Mesendoderm (in vitro differentiated cells): ENCODE measurements around the gene DLG2.

Experiments used
- DNase-seq: peaks from one replicate; pipeline ENCODE4 v3.0.0; 2013
- H2AK5ac ChIP-seq: 2 replicates; pipeline ENCODE4 v1.6.1; 2013; ENCODE audit warnings: low read length, inconsistent platforms
- H2BK120ac ChIP-seq: 2 replicates; pipeline ENCODE4 v1.6.1; 2013; ENCODE audit warnings: low read depth, mild to moderate bottlenecking, low read length, moderate library complexity, mixed read lengths
- H2BK15ac ChIP-seq: replicated peaks from 2 replicates; pipeline ENCODE4 v1.6.1; 2013; ENCODE audit warnings: low read depth, mild to moderate bottlenecking, moderate library complexity
- H2BK5ac ChIP-seq: 2 replicates; pipeline ENCODE4 v1.6.1; 2013; ENCODE audit warnings: low read length, inconsistent platforms
- H3K18ac ChIP-seq: 2 replicates; pipeline ENCODE4 v1.6.1; 2013; ENCODE audit warnings: mild to moderate bottlenecking, low read length, mixed read lengths
- H3K23ac ChIP-seq: one replicate; pipeline ENCODE4 v1.6.1; 2013; ENCODE audit warnings: low read length
- H3K27ac ChIP-seq: 2 replicates; pipeline ENCODE4 v1.5.1; 2013; ENCODE audit warnings: low read depth, mild to moderate bottlenecking, inconsistent platforms, low read length, moderate library complexity
- H3K27me3 ChIP-seq: 2 replicates; pipeline ENCODE4 v1.6.1; 2013; ENCODE audit warnings: low read length, control low read depth, mild to moderate bottlenecking, inconsistent platforms; ENCODE audit not compliant: insufficient read depth, poor library complexity
- H3K36me3 ChIP-seq: 2 replicates; pipeline ENCODE4 v1.6.1; 2013; ENCODE audit warnings: low read length, inconsistent platforms; ENCODE audit not compliant: control insufficient read depth, insufficient read depth
- H3K4ac ChIP-seq: one replicate; pipeline ENCODE4 v1.6.1; 2013; ENCODE audit warnings: low read depth, mild to moderate bottlenecking, low read length, moderate library complexity
- H3K4me1 ChIP-seq: 2 replicates; pipeline ENCODE4 v1.6.1; 2013; ENCODE audit warnings: low read depth, low read length, inconsistent platforms; ENCODE audit not compliant: control insufficient read depth
- H3K4me2 ChIP-seq: 2 replicates; pipeline ENCODE4 v1.6.1; 2013; ENCODE audit warnings: low read length
- H3K4me3 ChIP-seq: 2 replicates; pipeline ENCODE4 v1.5.1; 2013; ENCODE audit warnings: mild to moderate bottlenecking, low read length
- H3K56ac ChIP-seq: one replicate; pipeline ENCODE4 v1.6.1; 2013; ENCODE audit warnings: low read length
- H3K79me1 ChIP-seq: 2 replicates; pipeline ENCODE4 v1.6.1; 2013; ENCODE audit warnings: low read length, inconsistent platforms
- H3K79me2 ChIP-seq: 2 replicates; pipeline ENCODE4 v1.6.1; 2013; ENCODE audit warnings: mild to moderate bottlenecking, low read length; ENCODE audit not compliant: control insufficient read depth, insufficient read depth
- H3K9ac ChIP-seq: 2 replicates; pipeline ENCODE4 v1.6.1; 2013; ENCODE audit warnings: low read length, inconsistent platforms
- H4K5ac ChIP-seq: one replicate; pipeline ENCODE4 v1.6.1; 2013; ENCODE audit warnings: low read length
- H4K8ac ChIP-seq: one replicate; pipeline ENCODE4 v1.6.1; 2013; ENCODE audit warnings: low read depth, mild to moderate bottlenecking, control low read depth, low read length, moderate library complexity
- WGBS: extraction: QIAGEN DNeasy Blood & Tissue Kit; methylation state at CpG from one replicate; pipeline ENCODE4 v1.1.7; 2013; ENCODE audit warnings: low lambda C conversion rate, missing lambda C conversion rate; ENCODE audit not compliant: insufficient coverage; ENCODE audit errors: extremely low coverage; 5-methylcytosine and 5-hydroxymethylcytosine counted together

The DLG2 gene

DNA sequence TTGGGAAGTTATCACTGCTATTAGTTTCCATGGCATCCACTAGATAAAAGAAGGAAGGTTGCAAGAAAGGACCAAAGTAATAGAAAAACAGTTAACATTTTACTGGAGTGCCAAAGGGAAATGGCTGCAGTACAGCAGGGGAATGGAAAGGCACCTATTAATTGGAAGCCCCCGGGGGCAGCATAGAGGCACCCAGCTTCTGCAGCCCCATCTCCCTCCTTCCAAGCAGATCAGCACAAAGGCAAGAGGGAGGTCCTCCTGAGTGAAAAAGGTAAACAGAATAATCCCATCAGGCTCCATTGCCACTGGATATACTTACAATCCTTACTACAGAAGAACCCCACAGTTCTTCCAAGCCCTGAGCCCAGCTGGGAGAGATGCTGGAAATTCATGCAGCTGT is 887.1 kb downstream of the DLG2 start:
- H2AK5ac ChIP-seq = no peak overlapping the region
- H2BK15ac ChIP-seq = no peak overlapping the region
- H3K18ac ChIP-seq = no peak overlapping the region
- H3K4ac ChIP-seq = no peak overlapping the region
- H3K4me2 ChIP-seq = no peak overlapping the region
- no peaks in the 10 kb centered on the region for H3K4me1 ChIP-seq
- DNase-seq = no peak
- H3K79me1 ChIP-seq = no peaks in the 10 kb centered on the region
- no peak overlapping the region for H2BK120ac ChIP-seq
- no peak overlapping the region for H3K9ac ChIP-seq
- H3K27ac ChIP-seq = no peak overlapping the region
- no peak overlapping the region for H4K8ac ChIP-seq
- no peaks in the 10 kb centered on the region for H3K27me3 ChIP-seq
- no peaks in the 10 kb centered on the region for H3K79me2 ChIP-seq
- no peaks in the 10 kb centered on the region for H3K36me3 ChIP-seq
- no peak overlapping the region for H3K56ac ChIP-seq
- no peak overlapping the region for H3K4me3 ChIP-seq
- WGBS = no CpG with 5 or more reads among the region's 1 CpG
- no peak overlapping the region for H2BK5ac ChIP-seq
- H3K23ac ChIP-seq = no peak overlapping the region
- no peak overlapping the region for H4K5ac ChIP-seq

GRCh38 chr11:84724256-84724655 is 902.9 kb downstream of the DLG2 start:
- H2BK120ac ChIP-seq = no peak overlapping the region
- H4K5ac ChIP-seq = no peak overlapping the region
- H4K8ac ChIP-seq = no peak overlapping the region
- no peak overlapping the region for H3K23ac ChIP-seq
- H3K4me1 ChIP-seq = peaks cover 2% of the 10 kb centered on the region
- no peaks in the 10 kb centered on the region for H3K36me3 ChIP-seq
- H3K56ac ChIP-seq = no peak overlapping the region
- no peaks in the 10 kb centered on the region for H3K27me3 ChIP-seq
- no peak overlapping the region for H3K18ac ChIP-seq
- no peak overlapping the region for H2AK5ac ChIP-seq
- DNase-seq = no peak
- H3K4me2 ChIP-seq = no peak overlapping the region
- no peak overlapping the region for H3K4me3 ChIP-seq
- no peak overlapping the region for H2BK15ac ChIP-seq
- no peak overlapping the region for H3K27ac ChIP-seq
- WGBS = no CpG with 5 or more reads among the region's 1 CpG
- H3K79me1 ChIP-seq = no peaks in the 10 kb centered on the region
- no peak overlapping the region for H3K4ac ChIP-seq
- no peak overlapping the region for H2BK5ac ChIP-seq
- H3K9ac ChIP-seq = no peak overlapping the region
- H3K79me2 ChIP-seq = no peaks in the 10 kb centered on the region

- H4K5ac ChIP-seq = no peak overlapping the region
- H2AK5ac ChIP-seq = no peak overlapping the region
- no peak overlapping the region for H3K9ac ChIP-seq
- H3K27me3 ChIP-seq = no peaks in the 10 kb centered on the region
- no peaks in the 10 kb centered on the region for H3K79me2 ChIP-seq
- H3K4ac ChIP-seq = no peak overlapping the region
- no peak overlapping the region for H3K27ac ChIP-seq
- peaks cover 2% of the 10 kb centered on the region for H3K4me1 ChIP-seq
- no peaks in the 10 kb centered on the region for H3K79me1 ChIP-seq
- no peak overlapping the region for H3K4me3 ChIP-seq
- DNase-seq = peak; percentile 65
- H2BK120ac ChIP-seq = no peak overlapping the region
- no peak overlapping the region for H4K8ac ChIP-seq
- no peak overlapping the region for H3K56ac ChIP-seq
- no peaks in the 10 kb centered on the region for H3K36me3 ChIP-seq
- H3K4me2 ChIP-seq = no peak overlapping the region
- no peak overlapping the region for H3K18ac ChIP-seq
- no peak overlapping the region for H2BK15ac ChIP-seq
- no CpG with 5 or more reads among the region's 3 CpGs for WGBS
- H2BK5ac ChIP-seq = no peak overlapping the region
- no peak overlapping the region for H3K23ac ChIP-seq
Measured at GRCh38 chr11:84722583-84723108, 904.5 kb downstream of the DLG2 start.

- no peaks in the 10 kb centered on the region for H3K27me3 ChIP-seq
- H3K56ac ChIP-seq = peak overlapping the region; percentile 25
- H3K4me3 ChIP-seq = no peak overlapping the region
- no peak overlapping the region for H4K5ac ChIP-seq
- H3K23ac ChIP-seq = no peak overlapping the region
- no peak overlapping the region for H4K8ac ChIP-seq
- H3K4me2 ChIP-seq = no peak overlapping the region
- H2BK120ac ChIP-seq = no peak overlapping the region
- peak overlapping the region; percentile 54 for H2BK5ac ChIP-seq
- no peak for DNase-seq
- peak overlapping the region; percentile 80 for H2BK15ac ChIP-seq
- H3K9ac ChIP-seq = peak overlapping the region; percentile 65
- no peaks in the 10 kb centered on the region for H3K79me2 ChIP-seq
- no peaks in the 10 kb centered on the region for H3K36me3 ChIP-seq
- H3K27ac ChIP-seq = no peak overlapping the region
- H3K4ac ChIP-seq = no peak overlapping the region
- peak overlapping the region; percentile 32 for H3K18ac ChIP-seq
- no peak overlapping the region for H2AK5ac ChIP-seq
- no CpG with 5 or more reads among the region's 1 CpG for WGBS
- peaks cover 2% of the 10 kb centered on the region for H3K4me1 ChIP-seq
- no peaks in the 10 kb centered on the region for H3K79me1 ChIP-seq
Measured at GRCh38 chr11:84721561-84721961, 905.6 kb downstream of the DLG2 start.

GRCh38 chr11:84720706-84721402 is 906.3 kb downstream of the DLG2 start:
- H3K79me2 ChIP-seq = no peaks in the 10 kb centered on the region
- H2AK5ac ChIP-seq = no peak overlapping the region
- no peak overlapping the region for H4K5ac ChIP-seq
- peak overlapping the region; percentile 87 for H3K56ac ChIP-seq
- no peak overlapping the region for H3K4ac ChIP-seq
- peak overlapping the region; percentile 65 for H3K9ac ChIP-seq
- peak overlapping the region; percentile 50 for H3K4me2 ChIP-seq
- H3K23ac ChIP-seq = no peak overlapping the region
- H3K27ac ChIP-seq = peak overlapping the region; percentile 77
- no peak overlapping the region for H4K8ac ChIP-seq
- no peaks in the 10 kb centered on the region for H3K79me1 ChIP-seq
- no peak overlapping the region for H2BK15ac ChIP-seq
- peak overlapping the region; percentile 8 for H2BK120ac ChIP-seq
- peak; percentile 76 for DNase-seq
- H3K4me3 ChIP-seq = peak overlapping the region; percentile 54
- H3K27me3 ChIP-seq = no peaks in the 10 kb centered on the region
- H3K36me3 ChIP-seq = no peaks in the 10 kb centered on the region
- WGBS = no CpG with 5 or more reads among the region's 29 CpGs
- peak overlapping the region; percentile 75 for H3K18ac ChIP-seq
- peaks cover 2% of the 10 kb centered on the region for H3K4me1 ChIP-seq
- peak overlapping the region; percentile 51 for H2BK5ac ChIP-seq
